ENCODE data around the gene ADAM12.

DNA sequence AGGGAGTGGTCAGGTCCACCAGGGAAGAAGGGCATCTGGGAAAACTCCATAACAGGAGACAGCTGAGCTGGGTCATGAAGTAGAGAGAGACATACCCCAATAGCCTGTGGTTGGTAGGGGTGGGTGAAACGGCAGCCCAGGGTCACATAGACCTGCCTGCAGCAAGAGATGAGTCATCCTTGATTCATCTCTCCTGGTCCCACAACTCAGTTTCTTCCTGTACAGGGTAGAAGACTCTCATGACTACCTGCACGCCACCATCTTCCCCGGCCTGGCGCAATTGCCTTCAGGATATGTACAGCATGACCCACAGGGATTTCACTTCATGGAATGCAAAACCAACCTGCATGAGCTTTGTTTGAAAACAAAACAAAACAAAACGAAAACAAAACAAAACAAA, 45.1 kb upstream of the ADAM12 start:
- TF ChIP-seq, protein P1, sequence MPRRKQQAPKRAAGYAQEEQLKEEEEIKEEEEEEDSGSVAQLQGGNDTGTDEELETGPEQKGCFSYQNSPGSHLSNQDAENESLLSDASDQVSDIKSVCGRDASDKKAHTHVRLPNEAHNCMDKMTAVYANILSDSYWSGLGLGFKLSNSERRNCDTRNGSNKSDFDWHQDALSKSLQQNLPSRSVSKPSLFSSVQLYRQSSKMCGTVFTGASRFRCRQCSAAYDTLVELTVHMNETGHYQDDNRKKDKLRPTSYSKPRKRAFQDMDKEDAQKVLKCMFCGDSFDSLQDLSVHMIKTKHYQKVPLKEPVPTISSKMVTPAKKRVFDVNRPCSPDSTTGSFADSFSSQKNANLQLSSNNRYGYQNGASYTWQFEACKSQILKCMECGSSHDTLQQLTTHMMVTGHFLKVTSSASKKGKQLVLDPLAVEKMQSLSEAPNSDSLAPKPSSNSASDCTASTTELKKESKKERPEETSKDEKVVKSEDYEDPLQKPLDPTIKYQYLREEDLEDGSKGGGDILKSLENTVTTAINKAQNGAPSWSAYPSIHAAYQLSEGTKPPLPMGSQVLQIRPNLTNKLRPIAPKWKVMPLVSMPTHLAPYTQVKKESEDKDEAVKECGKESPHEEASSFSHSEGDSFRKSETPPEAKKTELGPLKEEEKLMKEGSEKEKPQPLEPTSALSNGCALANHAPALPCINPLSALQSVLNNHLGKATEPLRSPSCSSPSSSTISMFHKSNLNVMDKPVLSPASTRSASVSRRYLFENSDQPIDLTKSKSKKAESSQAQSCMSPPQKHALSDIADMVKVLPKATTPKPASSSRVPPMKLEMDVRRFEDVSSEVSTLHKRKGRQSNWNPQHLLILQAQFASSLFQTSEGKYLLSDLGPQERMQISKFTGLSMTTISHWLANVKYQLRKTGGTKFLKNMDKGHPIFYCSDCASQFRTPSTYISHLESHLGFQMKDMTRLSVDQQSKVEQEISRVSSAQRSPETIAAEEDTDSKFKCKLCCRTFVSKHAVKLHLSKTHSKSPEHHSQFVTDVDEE (CRISPR knock-in tag; IDR thresholded peaks at IDR 0.05), result no peak
- no peak for TF ChIP-seq ARNTL (CRISPR knock-in tag; IDR thresholded peaks at IDR 0.05; ENCODE audit: borderline replicate concordance, low read depth)
